A549 (cell line): ENCODE measurements around the gene CEACAM1. TPM values are rescaled to one million over a fixed set of nuclear protein-coding genes. Genes with fewer than 3 reads are reported as not detected.

ENCODE experiments used
- ATAC-seq, 2 experiments: fragments of 200-7000 bp in 1 of 2; fragments of >200 bp in 1 of 2; cut with Nextera tagmentation in 1 of 2; cut with Tn5 transposase in 1 of 2; 3 replicates each; pipeline versions ENCODE4 v1.8.0 to v1.9.1; 2018 to 2020; ENCODE audit warnings: mild to moderate bottlenecking in 1 of 2, moderate library complexity in 1 of 2
- CTCF ChIA-PET: fragments of 300-600 bp; sonication (Branson Sonifier 250); formaldehyde crosslinking; extraction: SDS; loops from one replicate; lab custom pipeline; 2021; ENCODE audit warnings: antibody characterized with exemption, inconsistent platforms; lab: Yijun Ruan, JAX
- POLR2A ChIA-PET: fragments of 350-600 bp; formaldehyde crosslinking; extraction: SDS; loops from one replicate; lab custom pipeline; 2021; ENCODE audit warnings: antibody characterized with exemption, inconsistent platforms; lab: Yijun Ruan, JAX
- DNase-seq, 2 experiments: peaks; one replicate each; pipeline versions ENCODE4 v3.0.0 to v3.0.0-alpha.2; 2011 to 2016; ENCODE audit warnings: low read depth in 1 of 2, low spot score in 1 of 2
- FAIRE-seq: peaks from 2 replicates; lab custom pipeline; 2011; peaks lifted over from hg19 to GRCh38; lab: Jason Lieb, UNC
- H3K27ac ChIP-seq, 2 experiments: fragments of >200 bp; sonication (Bioruptor Twin); formaldehyde crosslinking; 3 replicates each; pipeline ENCODE4 v1.5.1; 2016 to 2017
- H3K4me1 ChIP-seq: fragments of >200 bp; sonication (Bioruptor Twin); formaldehyde crosslinking; 3 replicates; pipeline ENCODE4 v1.6.1; 2016
- H3K4me2 ChIP-seq: fragments of >200 bp; sonication (Bioruptor Twin); formaldehyde crosslinking; 3 replicates; pipeline ENCODE4 v1.6.1; 2016
- H3K4me3 ChIP-seq: fragments of >200 bp; sonication (Bioruptor Twin); formaldehyde crosslinking; 3 replicates; pipeline ENCODE4 v1.5.1; 2016
- H3K9me3 ChIP-seq: fragments of >200 bp; sonication (Bioruptor Twin); formaldehyde crosslinking; 3 replicates; pipeline ENCODE4 v1.6.1; 2016
- CBX8 ChIP-seq: fragments of 200-600 bp; sonication (generic); IDR thresholded peaks from 2 replicates; pipeline ENCODE4 v1.6.1; 2016
- CTCF ChIP-seq: fragments of >200 bp; sonication (Bioruptor Twin); formaldehyde crosslinking; IDR thresholded peaks from 3 replicates; pipeline ENCODE4 v1.5.1; 2016
- ESRRA ChIP-seq: fragments of 150-350 bp; IDR thresholded peaks from 2 replicates; pipeline ENCODE4 v1.6.1; 2014; ENCODE audit warnings: mild to moderate bottlenecking, low read length, borderline replicate concordance
- FOSB ChIP-seq: fragments of 250-450 bp; sonication (Bioruptor Pico); IDR thresholded peaks from 2 replicates; pipeline ENCODE4 v1.5.0; 2020; ENCODE audit warnings: mild to moderate bottlenecking, moderate library complexity
- FOSL2 ChIP-seq, 2 experiments: fragments of 450-650 bp in 1 of 2; fragments of >200 bp in 1 of 2; sonication (Bioruptor Twin) in 1 of 2; formaldehyde crosslinking; IDR thresholded peaks; 2 replicates each; pipeline versions ENCODE4 v1.5.0 to v1.6.1; 2016 to 2020; ENCODE audit warnings: mild to moderate bottlenecking in 1 of 2, moderate library complexity in 1 of 2
- FOXS1 ChIP-seq: fragments of 250-450 bp; sonication (Bioruptor Pico); IDR thresholded peaks from 2 replicates; pipeline ENCODE4 v1.5.0; 2020; ENCODE audit warnings: mild to moderate bottlenecking, moderate library complexity
- HDAC2 ChIP-seq: fragments of 200-600 bp; sonication (generic); IDR thresholded peaks from 2 replicates; pipeline ENCODE4 v1.6.1; 2016
- HOXB5 ChIP-seq: fragments of 250-450 bp; sonication (Bioruptor Pico); IDR thresholded peaks from 2 replicates; pipeline ENCODE4 v1.5.0; 2020; ENCODE audit warnings: mild to moderate bottlenecking, moderate library complexity
- KDM1A ChIP-seq: fragments of 200-600 bp; sonication (generic); IDR thresholded peaks from 2 replicates; pipeline ENCODE4 v1.6.1; 2016; ENCODE audit warnings: low read depth, mild to moderate bottlenecking
- POLR2A ChIP-seq: IDR thresholded peaks from 2 replicates; pipeline ENCODE4 v1.6.1; 2012; ENCODE audit warnings: mild to moderate bottlenecking, low read length
- RAD21 ChIP-seq, 2 experiments: fragments of >200 bp in 1 of 2; sonication (Bioruptor Twin) in 1 of 2; formaldehyde crosslinking in 1 of 2; IDR thresholded peaks in 1 of 2; conservative IDR thresholded peaks in 1 of 2; 2 replicates in 1 of 2; 3 replicates in 1 of 2; pipeline ENCODE4 v1.6.1; 2012 to 2018; ENCODE audit warnings: inconsistent platforms in 1 of 2
- REST ChIP-seq: fragments of 200-600 bp; sonication (generic); IDR thresholded peaks from 2 replicates; pipeline ENCODE4 v1.6.1; 2016; ENCODE audit warnings: antibody characterized with exemption, mild to moderate bottlenecking, moderate library complexity
- ZC3H11A ChIP-seq: fragments of 450-650 bp; IDR thresholded peaks from 2 replicates; pipeline ENCODE4 v1.6.1; 2014; ENCODE audit warnings: antibody characterized with exemption, mild to moderate bottlenecking
- ZSCAN20 ChIP-seq: fragments of 250-450 bp; sonication (Bioruptor Pico); IDR thresholded peaks from 2 replicates; pipeline ENCODE4 v1.8.0; 2022; ENCODE audit warnings: mild to moderate bottlenecking, moderate library complexity
- WGBS: methylation state at CpG from one replicate; pipeline ENCODE4 v1.1.6; 2017; ENCODE audit errors: missing lambda C conversion rate; 5-methylcytosine and 5-hydroxymethylcytosine counted together
- polyA plus RNA-seq, 4 experiments: library from polyadenylated mRNA; depleted of rRNA in 3 of 4; stranded (reverse); fragments of >200 nt; fragmentation: RNase III in 1 of 4; extraction: RNeasy Plus Mini Kit Qiagen cat#74134 plus additional on column Dnase treatment in 1 of 4; gene quantifications; 2 replicates in 3 of 4; 3 replicates in 1 of 4; pipeline ENCODE4 v1.2.3, GENCODE V29; 2011 to 2017

Gene CEACAM1
- polyA plus RNA-seq, 2 of the 4 experiments (the other 2 are of a cell fraction) = 0.52 to 8.9 TPM

DNA sequence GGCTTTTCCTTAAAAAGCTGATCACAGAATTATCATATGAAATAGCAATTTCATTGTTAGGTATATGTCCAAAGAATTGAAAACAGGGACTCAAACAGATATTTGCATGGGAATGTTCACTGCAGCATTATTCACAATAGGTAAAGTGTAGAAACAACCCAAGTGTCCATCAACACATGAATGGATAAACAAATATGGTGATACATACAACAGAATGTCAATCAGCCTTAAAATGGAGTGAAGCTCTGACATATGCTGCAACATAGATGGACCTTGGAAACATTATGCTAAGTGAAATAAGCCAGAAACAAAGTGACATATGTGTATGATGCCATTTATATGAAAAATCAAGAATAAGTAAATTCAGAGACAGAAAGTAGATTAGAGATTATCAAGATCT is 6.1 kb upstream of the CEACAM1 start:
- DNase-seq = no peak
- Histone ChIP-seq H3K9me3 (no peaks in the 10 kb centered on the region), H3K4me1 (no peaks in the 10 kb centered on the region), H3K4me3 (no peak overlapping the region), H3K27ac (no peak overlapping the region), H3K4me2 (no peak overlapping the region)
- POLR2A ChIA-PET = no interaction called here
- TF ChIP-seq CTCF = no peak
- TF ChIP-seq ZSCAN20 = no peak
- no peak for TF ChIP-seq ZC3H11A
- no peak for TF ChIP-seq FOXS1
- no peak for TF ChIP-seq RAD21 (conservative IDR thresholded peaks at IDR 0.05 in 1 of 2, IDR thresholded peaks at IDR 0.05 in 1 of 2)
- TF ChIP-seq FOSB (CRISPR knock-in tag) = no peak
- no peak for ATAC-seq
- CTCF ChIA-PET = interaction anchor here (0.7 to 17.8 kb wide), 7 partner anchors 8 to 96 kb away, joined by 3 to 352 read pairs (median 8); partner anchors contain the start of gene CXCL17
- FAIRE-seq = peak; percentile 99

DNA sequence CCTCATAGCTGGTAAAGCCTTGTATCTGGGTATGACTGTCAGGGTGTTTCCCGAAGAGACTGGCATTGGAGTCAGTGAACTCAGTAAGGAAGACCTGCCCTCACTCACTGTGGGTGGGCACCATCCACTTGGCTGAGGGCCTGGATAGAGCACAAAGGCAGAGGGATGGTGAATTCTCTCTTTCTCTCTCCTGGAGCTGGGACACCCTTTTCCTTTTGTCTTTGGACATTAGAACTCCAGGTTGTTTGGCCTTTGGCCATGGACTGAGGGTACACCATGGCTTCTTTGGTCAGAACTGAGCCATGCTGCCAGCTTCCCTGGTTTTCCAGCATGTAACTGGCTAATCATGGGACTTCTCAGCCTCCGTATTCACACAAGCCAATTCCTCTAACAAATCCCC is 4.6 kb upstream of the CEACAM1 start:
- FAIRE-seq (no peak), ATAC-seq (no peak), DNase-seq (no peak)
- Histone ChIP-seq H3K4me1 (peaks cover 12% of the 10 kb centered on the region), H3K4me2 (no peak overlapping the region), H3K9me3 (no peaks in the 10 kb centered on the region), H3K4me3 (no peak overlapping the region)
- POLR2A ChIA-PET = no interaction called here
- CTCF ChIA-PET = interaction anchor here (1.1 to 17.8 kb wide), 7 partner anchors 7 to 89 kb away, joined by 3 to 352 read pairs (median 65); partner anchors contain the start of gene CXCL17
- 77% methylated on average over 2 of the region's 2 CpGs for WGBS
- TF ChIP-seq CBX8 (no peak), HOXB5 (CRISPR knock-in tag) (no peak)
- TF ChIP-seq, all 56 proteins: peak for 0
- no peak overlapping the region for H3K27ac ChIP-seq

- WGBS = 83% methylated on average over 3 of the region's 3 CpGs
- DNase-seq (no peak), FAIRE-seq (peak; percentile 39), ATAC-seq (no peak)
- CTCF ChIA-PET = interaction anchor here (0.6 to 17.8 kb wide), 16 partner anchors 8 to 361 kb away, joined by 3 to 352 read pairs (median 16); partner anchors contain the start of genes CEACAM8 and CXCL17
- Histone ChIP-seq H3K27ac (no peak overlapping the region), H3K4me3 (no peak overlapping the region), H3K4me1 (peaks cover 12% of the 10 kb centered on the region), H3K9me3 (no peaks in the 10 kb centered on the region), H3K4me2 (no peak overlapping the region)
- TF ChIP-seq FOSL2 (IDR thresholded peaks at IDR 0.05) (no peak), FOSL2 (CRISPR knock-in tag; IDR thresholded peaks at IDR 0.05) (no peak), RAD21 (conservative IDR thresholded peaks at IDR 0.05 in 1 of 2, IDR thresholded peaks at IDR 0.05 in 1 of 2) (no peak), HDAC2 (no peak), CTCF (no peak), POLR2A (no peak), REST (no peak), FOXS1 (no peak), ESRRA (no peak), KDM1A (no peak)
- POLR2A ChIA-PET = no interaction called here
Measured at GRCh38 chr19:42531313-42531712, 3.0 kb upstream of the CEACAM1 start.
